Gastroesophageal sphincter (tissue), 3 donors: ENCODE measurements around the gene MTA1.

ENCODE experiments used
- CTCF ChIP-seq, 4 experiments: fragments of 200-600 bp in 2 of 4; fragments of 450-650 bp in 2 of 4; sonication (generic) in 1 of 4; IDR thresholded peaks; one replicate each; pipeline ENCODE4 v1.5.1; 2017 to 2019; ENCODE audit warnings: antibody characterized with exemption in 4 of 4, mild to moderate bottlenecking in 2 of 4, moderate library complexity in 2 of 4
- EP300 ChIP-seq: sonication (generic); formaldehyde crosslinking; IDR thresholded peaks from one replicate; pipeline ENCODE4 v1.6.1; 2017; ENCODE audit warnings: antibody characterized with exemption, mild to moderate bottlenecking
- POLR2A ChIP-seq, 2 donors: fragments of 450-650 bp; IDR thresholded peaks; one replicate each; pipeline ENCODE4 v1.6.1; 2017; ENCODE audit warnings: antibody characterized with exemption in 2 of 2, mild to moderate bottlenecking in 2 of 2, moderate library complexity in 1 of 2

DNA sequence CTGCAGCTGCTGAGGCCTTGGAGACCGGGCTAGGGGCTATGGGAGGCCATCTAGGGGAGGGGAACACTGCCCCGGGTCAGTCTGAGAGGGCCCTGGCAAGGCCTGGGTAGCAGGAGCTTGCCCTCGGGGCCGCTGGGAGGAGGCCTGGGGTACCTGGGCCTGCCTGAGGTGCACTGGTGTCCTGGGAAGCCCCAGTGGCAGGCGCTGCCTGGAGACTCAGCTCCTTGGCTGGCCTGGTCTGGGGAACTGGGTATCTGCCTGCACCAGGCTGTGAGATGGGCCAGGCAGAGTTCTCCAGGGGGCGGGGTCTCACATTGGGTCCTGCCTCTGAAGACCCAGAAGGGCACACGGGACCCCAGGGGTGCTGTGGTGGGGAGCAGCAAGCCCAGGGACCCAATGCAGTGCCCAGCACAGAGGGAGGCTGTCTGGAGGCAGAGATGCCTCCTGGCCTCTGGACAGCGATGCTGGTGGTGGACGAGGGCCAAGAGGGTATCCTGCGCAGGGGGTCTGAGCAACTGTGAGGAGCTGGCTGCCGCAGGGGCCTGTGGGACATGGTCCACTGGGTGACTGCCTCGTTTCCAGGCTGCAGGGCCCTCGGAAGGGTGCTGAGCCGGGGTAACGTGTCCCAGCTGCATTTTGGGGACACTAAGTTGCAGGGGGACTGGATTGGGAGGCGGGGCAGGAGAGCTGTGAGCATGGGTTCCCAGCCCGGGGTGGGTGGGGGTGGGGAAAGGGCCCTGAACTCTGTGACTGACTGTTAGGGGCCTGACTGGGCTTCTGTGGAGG lies 7.4 kb upstream of the MTA1 start:
- TF ChIP-seq POLR2A (IDR thresholded peaks at IDR 0.05) (no peak), EP300 (no peak), CTCF (IDR thresholded peaks at IDR 0.05) (no peak)
